HCT116 (cell line): Measurements from ENCODE around the gene ARID1A. TPM values are rescaled to one million over a fixed set of nuclear protein-coding genes. Genes with fewer than 3 reads are reported as not detected.

Experiments used
- ATAC-seq: fragments of 200-7000 bp; cut with Tn5 transposase; 2 replicates; pipeline ENCODE4 v1.9.1; 2020; ENCODE audit warnings: mild to moderate bottlenecking, moderate library complexity
- BruUV-seq: library from RNA; stranded (reverse); fragments of 400-500 nt; replicated peaks from 2 replicates; lab custom pipeline; 2021; lab: Mats Ljungman, UMichigan
- CTCF ChIA-PET: fragments of 300-600 bp; sonication (Branson Sonifier 250); formaldehyde crosslinking; loops from one replicate; lab custom pipeline; 2021; ENCODE audit warnings: antibody characterized with exemption; lab: Charles Lee
- POLR2A ChIA-PET: fragments of 300-600, 350-600 bp; sonication (Branson Sonifier 250); formaldehyde crosslinking; loops from one replicate; lab custom pipeline; 2021; ENCODE audit warnings: antibody characterized with exemption; lab: Charles Lee
- RAD21 ChIA-PET, 2 experiments: fragments of 300-600 bp; sonication (Branson Sonifier 250); formaldehyde crosslinking; loops; one replicate each; lab custom pipeline; 2023; ENCODE audit warnings: low total read pairs in 2 of 2; ENCODE audit not compliant: uncharacterized antibody in 2 of 2, unreplicated experiment in 2 of 2, low non-redundant PET in 1 of 2; lab: Charles Lee
- DNase-seq: peaks from one replicate; pipeline ENCODE4 v3.0.0-alpha.2; 2010; ENCODE audit warnings: low read depth, low spot score
- H2AFZ ChIP-seq: fragments of 200-600 bp; shearing (Covaris generic), sonication (generic); 2 replicates; pipeline ENCODE4 v1.6.1; 2017; ENCODE audit warnings: low read depth, mixed run types, mixed read lengths, antibody characterized with exemption, low read length; ENCODE audit not compliant: poor library complexity, severe bottlenecking
- H3K27ac ChIP-seq: 2 replicates; pipeline ENCODE4 v1.5.1; 2012; ENCODE audit warnings: low read depth, low read length
- H3K27me3 ChIP-seq: fragments of 200-600 bp; sonication (generic); 2 replicates; pipeline ENCODE4 v1.6.1; 2016; ENCODE audit warnings: mixed run types, low read length, mixed read lengths; ENCODE audit not compliant: insufficient read depth
- H3K36me3 ChIP-seq, 2 experiments: fragments of 200-500 bp in 1 of 2; fragments of 200-600 bp in 1 of 2; sonication (Bioruptor generic) in 1 of 2; sonication (generic) in 1 of 2; 2 replicates each; pipeline versions ENCODE4 v1.5.1 to v1.6.1; 2014 to 2016; ENCODE audit warnings: low read length in 2 of 2, inconsistent platforms in 1 of 2, mixed read lengths in 1 of 2, mixed run types in 1 of 2; ENCODE audit not compliant: insufficient read depth in 2 of 2, control insufficient read depth in 1 of 2
- H3K4me1 ChIP-seq, 2 experiments: fragments of 200-600 bp in 1 of 2; sonication (generic) in 1 of 2; 2 replicates each; pipeline versions ENCODE4 v1.5.1 to v1.6.1; 2012 to 2017; ENCODE audit warnings: low read length in 2 of 2, inconsistent platforms in 1 of 2, mild to moderate bottlenecking in 1 of 2, mixed read lengths in 1 of 2, mixed run types in 1 of 2, moderate library complexity in 1 of 2; ENCODE audit not compliant: insufficient read depth in 2 of 2, control insufficient read depth in 1 of 2
- H3K4me2 ChIP-seq: fragments of 200-600 bp; sonication (generic); 2 replicates; pipeline ENCODE4 v1.6.1; 2017; ENCODE audit warnings: mixed run types, low read length, mixed read lengths
- H3K4me3 ChIP-seq, 2 experiments: fragments of 200-600 bp in 1 of 2; sonication (generic) in 1 of 2; replicated peaks in 1 of 2; 2 replicates each; pipeline ENCODE4 v1.5.1; 2011 to 2016; ENCODE audit warnings: low read length in 2 of 2, control low read depth in 1 of 2, low read depth in 1 of 2, mild to moderate bottlenecking in 1 of 2, mixed read lengths in 1 of 2, mixed run types in 1 of 2
- H3K79me2 ChIP-seq: fragments of 200-600 bp; sonication (generic); 2 replicates; pipeline ENCODE4 v1.6.1; 2017; ENCODE audit warnings: mild to moderate bottlenecking, mixed run types, low read length, moderate library complexity, mixed read lengths; ENCODE audit not compliant: insufficient read depth
- H3K9ac ChIP-seq: fragments of 200-600 bp; sonication (generic); 2 replicates; pipeline ENCODE4 v1.6.1; 2016; ENCODE audit warnings: low read length, mixed read lengths
- H3K9me2 ChIP-seq: fragments of 200-600 bp; sonication (generic), shearing (Covaris generic); 2 replicates; pipeline ENCODE4 v1.6.1; 2017; ENCODE audit warnings: mixed run types, mild to moderate bottlenecking, moderate library complexity; ENCODE audit not compliant: insufficient read depth
- H3K9me3 ChIP-seq, 2 experiments: fragments of 200-500 bp in 1 of 2; fragments of 200-600 bp in 1 of 2; sonication (Bioruptor generic) in 1 of 2; sonication (generic) in 1 of 2; 2 replicates each; pipeline ENCODE4 v1.6.1; 2014 to 2017; ENCODE audit warnings: low read length in 2 of 2, mixed read lengths in 2 of 2, inconsistent platforms in 1 of 2, low read depth in 1 of 2, mild to moderate bottlenecking in 1 of 2, mixed run types in 1 of 2, moderate library complexity in 1 of 2; ENCODE audit not compliant: control insufficient read depth in 1 of 2, insufficient read depth in 1 of 2
- H4K20me1 ChIP-seq: fragments of 200-600 bp; sonication (generic), shearing (Covaris generic); 2 replicates; pipeline ENCODE4 v1.6.1; 2017; ENCODE audit warnings: mixed run types, mild to moderate bottlenecking, moderate library complexity; ENCODE audit not compliant: insufficient read depth
- EZH2phosphoT487 ChIP-seq: fragments of 200-600 bp; IDR thresholded peaks from 2 replicates; pipeline ENCODE4 v1.6.1; 2018; ENCODE audit warnings: antibody characterized with exemption, borderline replicate concordance
- FOSL1 ChIP-seq: IDR thresholded peaks from 2 replicates; pipeline ENCODE4 v1.6.1; 2012; ENCODE audit warnings: low read depth
- JUND ChIP-seq: IDR thresholded peaks from 2 replicates; pipeline ENCODE4 v1.6.1; 2012
- MAX ChIP-seq: IDR thresholded peaks from 2 replicates; pipeline ENCODE4 v1.6.1; 2012
- POLR2A ChIP-seq: IDR thresholded peaks from 2 replicates; pipeline ENCODE4 v1.7.0; 2011; ENCODE audit warnings: borderline replicate concordance; ENCODE audit not compliant: insufficient read depth, insufficient read length; ENCODE audit errors: extremely low read depth
- POLR2AphosphoS5 ChIP-seq: IDR thresholded peaks from 2 replicates; pipeline ENCODE4 v1.6.1; 2011; ENCODE audit warnings: mild to moderate bottlenecking, low read depth, low read length, moderate library complexity
- RAD21 ChIP-seq: IDR thresholded peaks from 2 replicates; pipeline ENCODE4 v1.6.1; 2012; ENCODE audit warnings: low read depth, mild to moderate bottlenecking
- SP1 ChIP-seq: IDR thresholded peaks from 2 replicates; pipeline ENCODE4 v1.6.1; 2012; ENCODE audit warnings: low read depth
- ZBTB33 ChIP-seq: IDR thresholded peaks from 2 replicates; pipeline ENCODE4 v1.6.1; 2011; ENCODE audit warnings: mild to moderate bottlenecking, low read length, moderate library complexity; ENCODE audit not compliant: insufficient replicate concordance; ENCODE audit errors: extremely low read depth
- ZFX ChIP-seq: fragments of 450-650 bp; IDR thresholded peaks from 2 replicates; pipeline ENCODE4 v1.6.1; 2017
- intact Hi-C: fragments of 100-400 bp; cut with micrococcal nuclease; formaldehyde crosslinking; loops from 2 replicates; pipeline ENCODE4 v1.10.0; 2022
- total RNA-seq: library from RNA; stranded (reverse); gene quantifications from one replicate; pipeline ENCODE4 v1.2.1, GENCODE V29; 2021; ENCODE audit not compliant: unreplicated experiment

Gene ARID1A
- total RNA-seq, 1 experiment from 2014 or later, result 62.8 TPM

GRCh38 chr1:26730695-26731094 lies 34.9 kb downstream of the ARID1A start:
- RAD21 ChIA-PET, result no interaction called here
- H3K4me3 ChIP-seq, result no peak overlapping the region
- H3K4me1 ChIP-seq, result peaks cover 11 to 18% of the 10 kb centered on the region in 2 experiments
- CTCF ChIA-PET, result no interaction called here
- H3K27ac ChIP-seq, result no peak overlapping the region
- no peaks in the 10 kb centered on the region for H3K27me3 ChIP-seq
- H3K9ac ChIP-seq, result no peak overlapping the region
- no peak for ATAC-seq
- TF ChIP-seq RAD21 (no peak), ZBTB33 (no peak), JUND (no peak), FOSL1 (no peak), ZFX (no peak), SP1 (no peak), POLR2A (no peak), EZH2phosphoT487 (no peak), POLR2AphosphoS5 (no peak), MAX (no peak)
- peaks cover 7% of the 10 kb centered on the region; the same call in 1 of the 2 replicates for H4K20me1 ChIP-seq
- POLR2A ChIA-PET, result no interaction called here
- H3K9me3 ChIP-seq, result no peaks in the 10 kb centered on the region
- no peak overlapping the region for H2AFZ ChIP-seq
- no peak overlapping the region for H3K4me2 ChIP-seq
- peaks cover 44 to 46% of the 10 kb centered on the region in 2 experiments for H3K36me3 ChIP-seq
- BruUV-seq, result no TSS peak
- no peaks in the 10 kb centered on the region for H3K9me2 ChIP-seq
- DNase-seq, result no peak
- intact Hi-C loops, result no loop called here
- H3K79me2 ChIP-seq, result peaks cover 92% of the 10 kb centered on the region
